ENCODE measurements around the gene ACE. TPM values are rescaled to one million over a fixed set of nuclear protein-coding genes. Genes with fewer than 3 reads are reported as not detected.

Gene ACE
- total RNA-seq, 1 experiment from 2014 or later: 9.1 TPM

GRCh38 chr17:63538693-63539595 lies 62.1 kb downstream of the ACE start:
- Histone ChIP-seq H3K9me3 (ENCODE audit: low read length) (no peaks in the 10 kb centered on the region), H3K79me2 (ENCODE audit: low read length) (no peaks in the 10 kb centered on the region), H3K4me2 (ENCODE audit: low read length) (peak overlapping the region; percentile 38; the same call in 1 of the 2 replicates), H3K4me1 (ENCODE audit: insufficient read depth, low read length) (no peaks in the 10 kb centered on the region), H3K36me3 (ENCODE audit: low read depth, low read length) (no peaks in the 10 kb centered on the region), H3K9ac (ENCODE audit: low read length) (no peak overlapping the region), H3K27me3 (ENCODE audit: low read length) (no peaks in the 10 kb centered on the region; the same call in 1 of the 2 replicates), H3K4me3 (ENCODE audit: low read length) (peak overlapping the region; percentile 19; the same call in 1 of the 2 replicates), H3F3A (ENCODE audit: low read length, unreplicated experiment) (no peaks in the 10 kb centered on the region), H3K27ac (ENCODE audit: low read length) (no peak overlapping the region), H3K9me2 (replicated peaks; ENCODE audit: low read length) (no peaks in the 10 kb centered on the region), H4K20me1 (ENCODE audit: low read length) (no peaks in the 10 kb centered on the region), H2AFZ (ENCODE audit: low read length) (no peak overlapping the region)
- CTCF ChIA-PET: no interaction called here
- intact Hi-C loops (cut with micrococcal nuclease): no loop called here
- no peak for ATAC-seq
- TF ChIP-seq EZH2phosphoT487 (IDR thresholded peaks at IDR 0.05; ENCODE audit: borderline replicate concordance, low read length) (no peak), EZH2 (IDR thresholded peaks at IDR 0.05; ENCODE audit: low read length, unreplicated experiment) (no peak), CTCF (conservative IDR thresholded peaks at IDR 0.05; ENCODE audit: low read depth, low read length) (no peak)
- BruUV-seq (replicated peaks): no TSS peak
- POLR2A ChIA-PET (ENCODE audit: unreplicated experiment): no interaction called here
- DNase-seq: no peak

DNA sequence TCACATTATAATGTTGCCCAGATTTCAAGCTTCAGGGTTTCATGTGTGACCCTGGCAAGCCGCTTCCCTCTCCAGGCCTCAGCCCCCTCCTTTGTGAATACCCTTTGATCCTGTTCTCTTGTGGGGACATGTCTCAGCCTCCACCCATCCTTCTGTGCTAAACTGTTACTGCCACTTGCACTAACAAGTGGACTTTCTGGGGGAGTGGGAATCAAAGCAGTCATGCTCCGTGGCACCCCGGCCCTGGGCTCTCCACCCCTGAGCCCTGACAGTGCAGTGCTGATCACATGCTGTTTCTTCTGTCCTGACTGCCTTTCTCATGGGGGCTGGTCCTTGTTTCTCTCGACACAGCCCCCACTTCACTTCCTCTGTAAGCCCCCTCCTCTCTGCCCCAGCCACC lies 63.7 kb downstream of the ACE start:
- Histone ChIP-seq H3K9me3 (ENCODE audit: low read length) (no peaks in the 10 kb centered on the region), H3K4me2 (ENCODE audit: low read length) (no peak overlapping the region), H3K27me3 (ENCODE audit: low read length) (no peaks in the 10 kb centered on the region; the same call in 1 of the 2 replicates), H3K4me1 (ENCODE audit: insufficient read depth, low read length) (no peaks in the 10 kb centered on the region), H2AFZ (ENCODE audit: low read length) (no peak overlapping the region), H3K36me3 (ENCODE audit: low read depth, low read length) (no peaks in the 10 kb centered on the region), H3K4me3 (ENCODE audit: low read length) (no peak overlapping the region), H4K20me1 (ENCODE audit: low read length) (no peaks in the 10 kb centered on the region), H3K9me2 (replicated peaks; ENCODE audit: low read length) (no peaks in the 10 kb centered on the region), H3K79me2 (ENCODE audit: low read length) (no peaks in the 10 kb centered on the region), H3K27ac (ENCODE audit: low read length) (no peak overlapping the region), H3F3A (ENCODE audit: low read length, unreplicated experiment) (no peaks in the 10 kb centered on the region), H3K9ac (ENCODE audit: low read length) (no peak overlapping the region)
- intact Hi-C loops (cut with micrococcal nuclease): no loop called here
- DNase-seq (no peak), ATAC-seq (no peak)
- CTCF ChIA-PET: no interaction called here
- no TSS peak for BruUV-seq (replicated peaks)
- TF ChIP-seq EZH2 (IDR thresholded peaks at IDR 0.05; ENCODE audit: low read length, unreplicated experiment): no peak
- no peak for TF ChIP-seq CTCF (conservative IDR thresholded peaks at IDR 0.05; ENCODE audit: low read depth, low read length)
- no peak for TF ChIP-seq EZH2phosphoT487 (IDR thresholded peaks at IDR 0.05; ENCODE audit: borderline replicate concordance, low read length)
- POLR2A ChIA-PET (ENCODE audit: unreplicated experiment): no interaction called here

- POLR2A ChIA-PET (ENCODE audit: unreplicated experiment): no interaction called here
- Histone ChIP-seq H2AFZ (ENCODE audit: low read length) (no peak overlapping the region), H3K36me3 (ENCODE audit: low read depth, low read length) (no peaks in the 10 kb centered on the region), H3F3A (ENCODE audit: low read length, unreplicated experiment) (no peaks in the 10 kb centered on the region), H3K27me3 (ENCODE audit: low read length) (no peaks in the 10 kb centered on the region; the same call in 1 of the 2 replicates), H4K20me1 (ENCODE audit: low read length) (no peaks in the 10 kb centered on the region), H3K9me2 (replicated peaks; ENCODE audit: low read length) (no peaks in the 10 kb centered on the region), H3K9ac (ENCODE audit: low read length) (no peak overlapping the region), H3K79me2 (ENCODE audit: low read length) (no peaks in the 10 kb centered on the region), H3K4me1 (ENCODE audit: insufficient read depth, low read length) (no peaks in the 10 kb centered on the region), H3K4me2 (ENCODE audit: low read length) (no peak overlapping the region), H3K27ac (ENCODE audit: low read length) (no peak overlapping the region), H3K4me3 (ENCODE audit: low read length) (no peak overlapping the region), H3K9me3 (ENCODE audit: low read length) (no peaks in the 10 kb centered on the region)
- CTCF ChIA-PET: no interaction called here
- TF ChIP-seq EZH2phosphoT487 (IDR thresholded peaks at IDR 0.05; ENCODE audit: borderline replicate concordance, low read length) (no peak), EZH2 (IDR thresholded peaks at IDR 0.05; ENCODE audit: low read length, unreplicated experiment) (no peak), CTCF (conservative IDR thresholded peaks at IDR 0.05; ENCODE audit: low read depth, low read length) (no peak)
- no TSS peak for BruUV-seq (replicated peaks)
- no peak for ATAC-seq
- intact Hi-C loops (cut with micrococcal nuclease): no loop called here
- no peak for DNase-seq
Observed at GRCh38 chr17:63542218-63542545, 65.3 kb downstream of the ACE start.

Measured in PC-3 (cell line).